PC-9 (cell line): Measurements from ENCODE around the gene TMEM254. TPM values are rescaled to one million over a fixed set of nuclear protein-coding genes. Genes with fewer than 3 reads are reported as not detected.
A peak's percentile ranks its signal among the peaks of the same experiment; 100 is the strongest.
"Not testable (repeated sequence)": the region's sequence is repeated elsewhere in the genome, so short reads cannot be mapped to it uniquely, and the experiment has no call there.

Experiments
- BruUV-seq: library from RNA; stranded (reverse); fragments of 400-500 nt; replicated peaks from 2 replicates; lab custom pipeline; 2021; lab: Mats Ljungman, UMichigan
- CTCF ChIA-PET: fragments of 300-600 bp; sonication (Branson Sonifier 250); formaldehyde crosslinking; loops from one replicate; lab custom pipeline; 2022; ENCODE audit warnings: antibody characterized with exemption; lab: Charles Lee
- POLR2A ChIA-PET: fragments of 300-600 bp; sonication (Branson Sonifier 250); formaldehyde crosslinking; loops from one replicate; lab custom pipeline; 2022; ENCODE audit warnings: antibody characterized with exemption; ENCODE audit not compliant: unreplicated experiment; lab: Charles Lee
- DNase-seq, 2 experiments: peaks; one replicate each; pipeline versions ENCODE4 v3.0.0 to v3.0.0-alpha.2; 2015 to 2022; ENCODE audit warnings: mixed read lengths in 1 of 2
- H2AFZ ChIP-seq: fragments of 200-600 bp; sonication (generic); 2 replicates; pipeline ENCODE4 v1.8.1; 2017; ENCODE audit warnings: antibody characterized with exemption
- H3F3A ChIP-seq: fragments of 200-600 bp; sonication (generic); 2 replicates; pipeline ENCODE4 v1.8.1; 2017; ENCODE audit warnings: antibody characterized with exemption, mild to moderate bottlenecking, low read depth; ENCODE audit not compliant: insufficient read depth
- H3K27ac ChIP-seq: fragments of 200-600 bp; sonication (generic); 2 replicates; pipeline ENCODE4 v1.6.1; 2016; ENCODE audit warnings: mixed run types
- H3K27me3 ChIP-seq: fragments of 200-600 bp; sonication (generic); 2 replicates; pipeline ENCODE4 v1.6.1; 2016; ENCODE audit warnings: low read depth, mixed run types; ENCODE audit not compliant: insufficient read depth
- H3K36me3 ChIP-seq: fragments of 200-600 bp; sonication (generic); 2 replicates; pipeline ENCODE4 v1.6.1; 2016; ENCODE audit warnings: low read depth, mixed run types
- H3K4me1 ChIP-seq: fragments of 200-600 bp; sonication (generic); replicated peaks from 2 replicates; pipeline ENCODE4 v1.6.1; 2016; ENCODE audit warnings: mixed run types; ENCODE audit not compliant: insufficient read depth
- H3K4me2 ChIP-seq: fragments of 200-600 bp; sonication (generic); 2 replicates; pipeline ENCODE4 v1.6.1; 2017; ENCODE audit warnings: mixed run types
- H3K4me3 ChIP-seq: fragments of 200-600 bp; sonication (generic); 2 replicates; pipeline ENCODE4 v1.6.1; 2016; ENCODE audit warnings: mixed run types
- H3K79me2 ChIP-seq: fragments of 200-600 bp; sonication (generic); 2 replicates; pipeline ENCODE4 v1.6.1; 2017; ENCODE audit warnings: low read depth, mixed run types
- H3K9me2 ChIP-seq: fragments of 200-600 bp; sonication (generic); 2 replicates; pipeline ENCODE4 v1.8.1; 2017; ENCODE audit warnings: mild to moderate bottlenecking; ENCODE audit not compliant: insufficient read depth
- H3K9me3 ChIP-seq: fragments of 200-600 bp; sonication (generic); 2 replicates; pipeline ENCODE4 v1.8.1; 2016; ENCODE audit warnings: low read depth; ENCODE audit not compliant: insufficient read depth
- H4K20me1 ChIP-seq: fragments of 200-600 bp; sonication (generic); 2 replicates; pipeline ENCODE4 v1.8.1; 2017; ENCODE audit not compliant: insufficient read depth
- EZH2 ChIP-seq: fragments of 200-600 bp; sonication (generic); IDR thresholded peaks from 2 replicates; pipeline ENCODE4 v1.8.0; 2017; ENCODE audit warnings: antibody characterized with exemption, low read depth
- intact Hi-C: fragments of 100-400 bp; cut with micrococcal nuclease; formaldehyde crosslinking; loops from one replicate; pipeline ENCODE4 v1.10.0; 2022; ENCODE audit not compliant: unreplicated experiment
- total RNA-seq: library from RNA; stranded (reverse); gene quantifications from 2 replicates; pipeline ENCODE4 v1.2.3, GENCODE V29; 2021
- TF ChIP-seq, protein P1 (sequence below): fragments of 200-600 bp; sonication (generic); conservative IDR thresholded peaks from 2 replicates; pipeline ENCODE4 v1.6.1; 2017; ENCODE audit warnings: mixed run types, antibody characterized with exemption, mild to moderate bottlenecking, moderate library complexity

Gene TMEM254
- total RNA-seq, 1 experiment from 2014 or later = 36.6 TPM

DNA sequence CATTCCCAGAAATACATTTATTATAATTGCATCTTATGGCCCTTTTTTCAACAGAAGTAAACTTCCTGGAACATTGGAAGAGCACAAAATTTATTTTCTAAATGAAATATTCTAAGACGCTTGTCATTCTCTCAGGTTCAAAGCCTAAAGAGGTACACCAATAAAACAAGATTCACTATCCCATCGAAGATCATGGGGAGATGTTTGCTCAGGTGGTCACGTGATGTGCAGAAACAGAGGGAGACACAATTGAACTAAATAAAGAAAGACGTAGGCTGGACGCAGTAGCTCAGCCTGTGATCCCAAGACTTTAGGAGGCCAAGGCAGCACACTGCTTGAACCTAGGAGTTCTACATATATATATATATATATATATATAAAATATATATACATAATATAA lies 46.0 kb upstream of the TMEM254 start:
- Histone ChIP-seq H3K27me3 (no peaks in the 10 kb centered on the region), H3K27ac (no peak overlapping the region), H3F3A (no peaks in the 10 kb centered on the region), H3K4me2 (no peak overlapping the region), H3K79me2 (no peaks in the 10 kb centered on the region), H3K4me1 (0 out of 2 replicates have a peak, but pooled peaks cover 7% of the 10 kb centered on the region), H3K36me3 (no peaks in the 10 kb centered on the region), H3K4me3 (no peak overlapping the region), H4K20me1 (no peaks in the 10 kb centered on the region), H3K9me2 (no peaks in the 10 kb centered on the region), H3K9me3 (no peaks in the 10 kb centered on the region), H2AFZ (no peak overlapping the region)
- CTCF ChIA-PET = no interaction called here
- intact Hi-C loops = no loop called here
- no peak for TF ChIP-seq EZH2
- TF ChIP-seq, protein P1, sequence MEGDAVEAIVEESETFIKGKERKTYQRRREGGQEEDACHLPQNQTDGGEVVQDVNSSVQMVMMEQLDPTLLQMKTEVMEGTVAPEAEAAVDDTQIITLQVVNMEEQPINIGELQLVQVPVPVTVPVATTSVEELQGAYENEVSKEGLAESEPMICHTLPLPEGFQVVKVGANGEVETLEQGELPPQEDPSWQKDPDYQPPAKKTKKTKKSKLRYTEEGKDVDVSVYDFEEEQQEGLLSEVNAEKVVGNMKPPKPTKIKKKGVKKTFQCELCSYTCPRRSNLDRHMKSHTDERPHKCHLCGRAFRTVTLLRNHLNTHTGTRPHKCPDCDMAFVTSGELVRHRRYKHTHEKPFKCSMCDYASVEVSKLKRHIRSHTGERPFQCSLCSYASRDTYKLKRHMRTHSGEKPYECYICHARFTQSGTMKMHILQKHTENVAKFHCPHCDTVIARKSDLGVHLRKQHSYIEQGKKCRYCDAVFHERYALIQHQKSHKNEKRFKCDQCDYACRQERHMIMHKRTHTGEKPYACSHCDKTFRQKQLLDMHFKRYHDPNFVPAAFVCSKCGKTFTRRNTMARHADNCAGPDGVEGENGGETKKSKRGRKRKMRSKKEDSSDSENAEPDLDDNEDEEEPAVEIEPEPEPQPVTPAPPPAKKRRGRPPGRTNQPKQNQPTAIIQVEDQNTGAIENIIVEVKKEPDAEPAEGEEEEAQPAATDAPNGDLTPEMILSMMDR = no peak
- no peak for DNase-seq
- POLR2A ChIA-PET = no interaction called here
- no TSS peak for BruUV-seq

DNA sequence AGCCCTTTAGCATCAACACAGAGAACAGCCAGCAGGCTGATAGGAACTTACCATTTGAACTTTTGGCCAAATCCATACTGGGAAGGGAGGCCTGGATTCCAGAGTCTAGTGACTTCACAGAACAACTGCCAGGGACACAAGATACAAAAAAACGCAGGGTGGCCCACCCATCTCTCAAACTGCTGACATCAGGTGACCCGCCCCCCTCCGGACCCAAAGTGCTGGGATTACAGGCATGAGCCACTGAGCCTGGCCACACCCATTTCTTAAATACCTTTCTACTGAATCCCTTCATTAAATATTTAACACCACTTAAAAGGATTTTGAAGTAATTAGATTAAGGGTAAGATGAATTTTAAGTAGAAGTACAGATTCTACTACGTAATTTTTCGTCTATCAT lies 43.7 kb upstream of the TMEM254 start:
- H4K20me1 ChIP-seq, intact Hi-C loops, H3K4me2 ChIP-seq, H3K4me1 ChIP-seq, H3K27ac ChIP-seq, DNase-seq, H3K79me2 ChIP-seq, CTCF ChIA-PET, BruUV-seq, H3F3A ChIP-seq, H3K36me3 ChIP-seq, POLR2A ChIA-PET, H3K9me3 ChIP-seq, H2AFZ ChIP-seq, H3K4me3 ChIP-seq, H3K9me2 ChIP-seq, H3K27me3 ChIP-seq: not testable (repeated sequence)

DNA sequence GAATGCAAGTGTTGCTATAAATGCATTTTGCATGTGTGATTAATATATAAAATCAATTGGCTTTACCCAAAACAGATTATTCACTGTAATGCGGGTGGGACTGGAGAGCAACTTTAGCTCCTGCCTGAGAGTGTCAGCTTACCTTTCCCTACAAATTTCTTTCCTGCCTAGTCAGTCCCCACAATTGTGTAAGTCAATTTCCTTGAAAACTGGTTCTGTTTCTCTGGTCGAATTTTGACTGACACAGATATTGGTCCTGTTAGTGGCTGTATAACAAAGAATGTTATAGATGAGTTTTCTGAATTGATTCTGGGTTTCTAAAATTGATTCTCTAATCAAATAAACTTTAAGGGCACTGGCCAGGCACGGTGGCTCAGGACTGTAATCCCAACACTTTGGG lies 43.0 kb upstream of the TMEM254 start:
- H3K9me2 ChIP-seq, H3K4me2 ChIP-seq, H3K4me1 ChIP-seq, H2AFZ ChIP-seq, H3K4me3 ChIP-seq, H4K20me1 ChIP-seq, H3K36me3 ChIP-seq, H3K79me2 ChIP-seq, POLR2A ChIA-PET, CTCF ChIA-PET, H3F3A ChIP-seq, intact Hi-C loops, H3K27me3 ChIP-seq, H3K27ac ChIP-seq, BruUV-seq, H3K9me3 ChIP-seq: not testable (repeated sequence)
- peak in 1 of 2 experiments; percentile 50 for DNase-seq

DNA sequence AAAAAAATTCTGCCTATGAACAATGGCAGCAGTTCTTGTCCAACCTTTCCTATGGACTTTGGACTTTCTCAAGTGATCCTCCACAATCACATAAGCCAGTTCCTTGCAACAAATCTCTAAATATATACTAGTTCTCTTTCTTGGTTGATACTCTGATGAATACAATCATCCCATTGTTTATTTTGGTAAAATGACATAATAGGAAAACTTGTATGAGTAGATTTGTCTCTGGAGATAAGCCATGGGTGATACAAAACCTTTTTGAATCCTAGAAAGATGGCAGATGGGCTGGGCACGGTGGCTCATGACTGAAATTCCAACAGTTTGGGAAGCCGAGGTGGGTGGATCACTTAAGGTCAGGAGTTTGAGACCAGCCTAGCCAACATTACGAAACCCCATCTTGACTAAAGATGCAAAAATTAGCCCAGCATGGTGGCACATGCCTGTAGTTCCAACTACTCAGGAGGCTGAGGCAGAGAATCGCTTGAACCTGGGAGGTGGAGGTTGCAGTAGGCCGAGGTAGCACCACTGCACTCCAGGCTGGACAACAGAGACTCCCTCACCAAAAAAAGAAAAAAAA lies 41.5 kb upstream of the TMEM254 start:
- H2AFZ ChIP-seq, H3K36me3 ChIP-seq, intact Hi-C loops, H3K79me2 ChIP-seq, H3K27me3 ChIP-seq, DNase-seq, H3K4me2 ChIP-seq, H3K4me3 ChIP-seq, H3F3A ChIP-seq, BruUV-seq, H3K4me1 ChIP-seq, H3K9me3 ChIP-seq, POLR2A ChIA-PET, H4K20me1 ChIP-seq, H3K9me2 ChIP-seq, H3K27ac ChIP-seq, CTCF ChIA-PET: not testable (repeated sequence)

DNA sequence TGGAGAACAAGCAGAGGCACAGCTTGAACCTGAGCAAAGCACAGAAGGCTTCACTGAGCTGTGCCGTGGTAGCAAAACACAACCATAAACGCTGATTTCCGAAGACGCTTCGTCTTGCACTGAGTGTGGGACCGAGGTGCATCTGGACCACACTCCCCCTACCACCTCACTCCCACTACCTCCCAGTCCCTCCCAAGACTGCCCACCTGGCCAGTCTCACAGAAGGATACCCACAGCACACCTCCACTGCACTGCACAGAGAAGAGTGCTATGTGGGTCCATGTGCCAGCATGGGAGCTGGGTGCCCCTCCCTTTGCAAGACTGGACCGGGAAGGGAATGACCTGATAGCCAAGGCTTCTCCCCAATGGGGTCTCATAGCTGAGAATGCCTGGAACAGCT lies 40.2 kb upstream of the TMEM254 start:
- BruUV-seq, POLR2A ChIA-PET, CTCF ChIA-PET: not testable (repeated sequence)

More for the DNA sequence above, 40.2 kb upstream of the TMEM254 start:
- H3K27ac ChIP-seq, H3K4me3 ChIP-seq, H3K36me3 ChIP-seq, H2AFZ ChIP-seq, H3K79me2 ChIP-seq, H3K9me3 ChIP-seq, H3F3A ChIP-seq, H3K4me2 ChIP-seq, H4K20me1 ChIP-seq, intact Hi-C loops, H3K27me3 ChIP-seq, H3K4me1 ChIP-seq, H3K9me2 ChIP-seq, DNase-seq: not testable (repeated sequence)
